HG03135 (cell line): ENCODE results near the gene CHKA.

Source experiments
- ATAC-seq: cut with Tn5 transposase; IDR thresholded peaks from one replicate; pipeline ENCODE4 v1.9.1; 2021; ENCODE audit warnings: mild to moderate bottlenecking, moderate library complexity; ENCODE audit not compliant: unreplicated experiment

The CHKA gene

DNA sequence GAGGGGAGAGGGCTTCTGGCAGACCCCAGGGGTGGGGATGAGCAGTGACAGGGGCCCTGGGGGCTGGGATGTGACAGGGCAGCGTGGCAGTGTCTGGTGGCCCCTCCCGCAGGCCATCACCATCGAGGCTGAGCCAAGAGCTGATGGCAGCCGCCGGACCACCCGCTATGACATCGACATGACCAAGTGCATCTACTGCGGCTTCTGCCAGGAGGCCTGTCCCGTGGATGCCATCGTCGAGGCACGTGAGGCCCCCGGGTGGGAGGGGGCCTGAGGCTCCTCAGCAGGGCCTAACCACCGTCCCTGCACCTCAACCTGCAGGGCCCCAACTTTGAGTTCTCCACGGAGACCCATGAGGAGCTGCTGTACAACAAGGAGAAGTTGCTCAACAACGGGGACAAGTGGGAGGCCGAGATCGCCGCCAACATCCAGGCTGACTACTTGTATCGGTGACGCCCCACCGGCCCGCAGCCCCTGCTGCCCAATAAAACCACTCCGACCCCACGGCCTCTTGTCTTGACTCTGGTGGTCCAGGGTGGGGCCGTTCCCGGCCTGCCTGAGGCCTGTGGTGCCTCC lies 85.0 kb downstream of the CHKA start:
- ATAC-seq = no peak

DNA sequence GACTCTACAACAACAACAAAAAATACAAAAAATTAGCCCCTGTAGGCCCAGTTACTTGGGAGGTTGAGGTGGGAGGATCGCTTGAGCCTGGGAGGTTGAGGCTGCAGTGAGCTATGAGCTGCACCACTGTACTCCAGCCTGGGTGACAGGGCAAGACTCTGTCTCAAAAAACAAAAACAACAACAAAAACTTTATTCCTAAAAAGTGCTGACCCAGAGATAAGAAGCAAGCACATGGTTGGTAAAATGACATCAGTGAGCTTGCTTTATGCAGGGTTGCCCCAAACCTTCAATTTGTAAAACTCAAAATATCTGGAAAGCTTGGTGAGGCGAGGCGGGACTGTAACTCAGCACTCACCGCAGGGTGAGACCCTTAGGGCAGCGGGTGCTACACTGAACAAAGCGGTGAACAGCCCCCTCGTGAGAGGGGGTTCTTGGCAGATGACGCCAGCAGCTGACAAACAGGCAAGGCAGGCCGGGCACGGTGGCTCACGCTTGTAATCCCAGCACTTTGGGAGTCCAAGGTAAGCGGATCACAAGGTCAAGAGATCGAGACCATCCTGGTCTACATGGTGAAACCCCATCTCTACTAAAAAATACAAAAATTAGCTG lies 85.8 kb downstream of the CHKA start:
- ATAC-seq = no peak

DNA sequence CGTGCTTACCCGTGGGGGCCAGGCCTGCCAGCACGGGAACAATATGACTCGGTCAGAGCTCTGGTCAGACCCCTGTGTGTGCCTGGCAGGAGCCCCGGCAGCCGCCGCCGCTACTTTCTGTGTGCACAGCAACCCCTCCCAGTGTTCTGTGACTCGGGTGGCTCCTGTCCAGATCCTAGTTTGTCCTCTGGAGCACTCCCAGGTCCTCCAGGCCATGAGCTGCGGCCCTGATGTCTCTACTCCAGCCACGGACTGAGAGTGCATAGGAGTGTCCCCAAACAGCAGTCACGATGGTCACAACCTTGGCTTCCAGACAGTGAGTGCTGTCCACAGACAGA lies 87.5 kb downstream of the CHKA start:
- no peak for ATAC-seq

DNA sequence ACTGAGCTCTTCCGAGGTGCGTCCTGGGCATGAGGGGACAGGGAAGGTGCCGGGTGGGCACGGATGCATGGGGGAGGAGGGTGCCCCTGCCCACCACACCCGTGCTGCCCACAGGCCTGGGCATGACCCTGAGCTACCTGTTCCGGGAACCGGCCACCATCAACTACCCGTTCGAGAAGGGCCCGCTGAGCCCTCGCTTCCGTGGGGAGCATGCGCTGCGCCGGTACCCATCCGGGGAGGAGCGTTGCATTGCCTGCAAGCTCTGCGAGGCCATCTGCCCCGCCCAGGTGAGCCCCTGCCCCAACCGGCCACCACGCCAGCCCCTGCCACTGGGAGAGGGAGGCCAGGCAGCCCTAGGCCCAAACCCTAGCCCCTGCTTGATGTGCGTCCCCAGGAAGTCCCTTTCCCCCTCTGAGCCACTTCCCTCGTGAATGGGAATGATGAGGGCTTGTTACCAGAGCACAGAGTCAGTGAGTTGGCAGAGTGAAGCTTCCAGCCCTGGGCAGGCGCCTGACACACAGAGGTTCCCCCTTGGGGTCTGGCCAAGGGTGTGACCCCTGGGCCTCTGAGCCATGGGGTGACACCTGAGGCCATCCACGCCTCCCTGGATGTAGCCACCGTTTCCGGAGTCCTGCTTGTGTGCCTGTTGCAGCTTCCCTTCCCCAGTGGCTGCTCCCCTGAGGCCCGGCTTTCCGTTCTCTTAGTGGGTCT lies 88.0 kb downstream of the CHKA start:
- no peak for ATAC-seq

DNA sequence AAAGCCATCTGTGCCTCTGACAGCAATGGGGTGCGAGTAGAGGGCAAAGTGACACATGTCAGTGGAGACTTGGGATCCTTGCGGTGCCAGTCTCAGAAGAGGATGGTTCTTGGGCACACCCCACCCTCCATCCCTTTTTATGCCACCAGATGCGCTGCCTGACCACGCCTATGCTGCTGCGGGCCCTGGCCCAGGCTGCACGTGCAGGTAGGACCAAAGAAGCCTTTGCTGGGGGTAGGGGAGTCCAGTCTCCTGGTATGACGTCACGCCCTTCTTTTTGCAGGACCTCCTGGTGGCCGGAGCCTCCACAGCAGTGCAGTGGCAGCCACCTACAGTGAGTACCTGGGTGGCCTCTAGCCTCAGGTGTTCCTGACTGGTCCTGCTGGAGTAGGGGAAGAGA lies 89.2 kb downstream of the CHKA start:
- ATAC-seq = no peak

DNA sequence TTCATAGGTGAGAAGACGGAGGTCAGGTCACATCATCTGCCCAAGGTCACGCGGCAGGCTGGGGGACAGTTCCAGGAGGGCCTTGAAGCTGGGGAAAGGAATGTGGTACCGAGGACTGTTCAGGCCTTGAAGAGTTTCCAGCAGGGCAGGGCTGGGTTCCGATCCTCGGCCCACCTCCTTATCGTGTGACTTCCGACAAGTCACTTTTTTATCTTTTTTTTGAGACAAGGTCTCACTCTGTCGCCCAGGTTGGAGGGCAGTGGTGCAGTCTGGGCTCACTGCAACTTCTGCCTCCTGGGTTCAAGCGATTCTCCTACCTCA lies 90.1 kb downstream of the CHKA start:
- no peak for ATAC-seq

DNA sequence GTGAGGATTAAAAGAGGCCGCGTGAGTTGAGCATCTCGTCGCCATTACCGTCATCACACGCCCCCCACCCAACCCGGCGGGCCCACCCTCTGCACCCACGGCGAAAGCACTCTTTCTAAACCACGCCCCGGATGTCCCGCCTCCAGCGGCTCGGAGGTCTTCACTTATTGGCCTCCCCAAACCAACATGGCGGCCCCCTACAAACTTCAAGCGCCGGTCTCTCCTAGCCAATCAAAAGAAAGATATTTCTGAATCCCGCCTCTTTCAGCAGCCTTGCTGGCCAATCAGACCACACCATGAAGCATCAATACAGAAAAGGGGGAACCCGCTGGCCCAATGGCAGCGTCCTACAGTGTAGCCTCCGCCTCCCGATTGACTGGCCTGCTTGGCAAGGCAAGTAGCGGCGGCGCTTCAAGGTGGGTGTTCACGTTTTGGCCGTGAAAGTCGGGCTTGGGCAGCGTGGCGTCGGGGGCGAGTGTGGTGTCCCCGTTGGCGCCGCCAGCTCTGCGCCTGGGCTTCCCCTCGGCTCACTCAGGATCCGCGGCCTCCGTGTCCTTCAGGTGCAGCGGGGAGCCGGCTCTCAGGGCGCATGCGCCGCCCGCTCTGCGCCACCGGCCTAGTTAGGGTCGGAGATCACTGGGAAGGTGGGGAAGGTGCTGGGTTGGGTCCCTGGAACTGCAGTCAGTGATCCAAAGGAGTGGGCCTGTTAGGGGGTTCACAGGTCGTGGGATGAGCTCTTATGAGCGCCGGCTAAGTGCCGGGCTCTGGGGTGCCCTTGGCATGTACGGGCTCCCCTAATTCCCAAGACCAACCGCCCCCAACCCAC lies 90.7 kb downstream of the CHKA start, which contains the start of gene NDUFS8:
NDUFS8 (plus strand) TSS at position 364 of the 826 bp plus-strand sequence. CDS start 1,471 bp downstream, outside the sequence.
- peak; percentile 88 for ATAC-seq

DNA sequence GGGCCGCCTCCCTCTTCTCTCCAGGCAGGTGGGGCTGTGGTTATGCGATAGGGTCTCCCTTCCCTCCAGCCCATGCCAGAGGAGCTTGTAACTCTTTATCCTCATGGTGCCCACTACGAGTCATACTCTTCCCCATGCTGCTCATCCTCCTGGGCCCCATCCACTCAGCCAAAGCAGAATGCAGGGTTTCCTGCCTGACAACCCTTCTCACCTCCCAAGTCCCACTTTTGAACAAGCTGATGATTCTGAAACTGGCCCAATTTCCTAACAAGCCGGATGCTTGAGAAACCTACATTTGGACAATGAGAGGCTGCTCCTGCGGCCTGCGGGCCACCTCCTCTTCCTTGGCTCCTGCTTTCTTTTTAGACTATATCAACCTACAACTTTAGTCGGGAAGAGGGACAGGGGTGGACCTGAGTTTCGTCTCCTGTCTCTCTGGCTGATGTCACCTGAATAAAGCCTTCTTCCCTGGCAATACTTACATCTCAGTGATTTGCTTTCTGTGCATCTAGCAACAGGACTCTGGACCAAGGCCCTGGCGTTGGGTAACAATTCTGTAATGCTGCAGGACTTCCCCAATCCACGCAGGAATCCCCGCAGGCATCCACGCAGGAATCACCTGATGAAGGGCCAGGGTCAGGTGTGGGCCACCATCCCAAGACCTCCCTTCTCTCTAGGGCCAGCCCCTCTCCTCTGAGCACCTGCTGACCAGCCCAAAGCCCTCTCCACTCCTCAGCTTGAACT lies 92.2 kb downstream of the CHKA start:
- ATAC-seq = no peak

DNA sequence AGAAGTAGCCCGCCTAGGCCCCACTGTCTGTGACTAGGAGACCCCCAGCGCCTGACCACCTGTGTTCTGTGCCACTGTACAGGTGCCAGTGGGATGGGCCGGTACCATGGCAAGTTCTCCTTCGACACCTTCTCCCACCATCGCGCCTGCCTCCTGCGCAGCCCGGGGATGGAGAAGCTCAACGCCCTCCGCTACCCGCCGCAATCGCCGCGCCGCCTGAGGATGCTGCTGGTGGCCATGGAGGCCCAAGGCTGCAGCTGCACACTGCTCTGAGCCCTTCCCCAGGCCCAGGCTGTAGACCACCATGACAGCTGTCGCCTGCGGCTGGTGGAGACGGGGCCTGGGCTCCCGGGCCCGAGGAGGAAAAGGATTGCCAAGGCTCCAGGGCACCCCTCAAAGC lies 93.5 kb downstream of the CHKA start:
- ATAC-seq = no peak

DNA sequence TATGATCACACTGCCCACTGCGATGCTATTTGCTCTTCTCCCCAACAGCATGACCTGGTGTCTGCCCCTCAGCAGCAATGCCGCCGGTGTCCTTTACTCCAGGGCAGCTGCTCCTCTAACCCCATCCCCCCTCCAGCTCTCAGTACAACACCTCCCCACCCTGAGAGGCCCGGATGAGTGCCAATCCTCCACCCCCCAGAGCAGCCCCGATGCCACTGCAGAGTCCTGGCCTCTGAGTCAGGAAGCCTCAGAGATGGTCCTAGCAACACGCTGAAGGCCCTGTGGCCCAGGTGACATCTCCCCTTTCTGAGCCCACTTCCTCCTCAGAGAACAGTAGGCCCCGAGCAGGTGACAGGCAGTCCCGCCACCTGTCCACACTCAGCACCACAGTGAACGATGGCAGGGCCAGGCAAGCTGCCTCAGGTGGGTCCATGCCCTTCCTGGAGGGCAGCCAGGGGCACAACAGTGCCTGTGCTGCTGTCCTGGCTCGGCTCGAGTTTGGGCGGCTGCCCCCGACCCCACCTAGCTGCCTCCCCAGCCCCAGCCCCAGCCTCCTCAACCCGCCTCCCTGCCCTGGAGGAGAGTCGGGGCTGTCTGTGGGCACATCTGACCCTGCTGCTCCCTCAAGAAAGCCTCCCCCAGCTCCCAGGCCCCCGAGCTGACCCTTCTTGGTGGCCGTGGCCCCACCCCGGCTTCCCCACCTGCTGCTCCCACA lies 94.6 kb downstream of the CHKA start:
- no peak for ATAC-seq

DNA sequence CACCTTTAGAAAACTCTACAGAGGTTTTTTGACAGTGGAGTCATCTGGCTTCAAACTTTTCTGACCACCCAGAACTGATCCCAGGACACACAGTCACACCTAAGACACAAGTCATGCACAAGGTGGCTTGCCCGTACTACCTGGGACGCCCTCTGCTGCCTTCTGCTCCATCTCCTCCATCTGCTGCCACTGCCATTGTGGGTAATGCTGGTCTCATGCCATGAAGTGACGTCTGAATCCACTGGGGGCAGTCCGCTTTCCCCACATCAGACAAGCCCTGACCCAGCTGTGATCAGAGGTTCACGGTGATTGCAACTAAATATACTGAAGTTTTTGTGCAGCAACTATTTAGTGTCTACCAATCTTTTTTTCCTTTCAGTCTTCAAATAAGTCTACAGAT lies 96.1 kb downstream of the CHKA start:
- no peak for ATAC-seq

DNA sequence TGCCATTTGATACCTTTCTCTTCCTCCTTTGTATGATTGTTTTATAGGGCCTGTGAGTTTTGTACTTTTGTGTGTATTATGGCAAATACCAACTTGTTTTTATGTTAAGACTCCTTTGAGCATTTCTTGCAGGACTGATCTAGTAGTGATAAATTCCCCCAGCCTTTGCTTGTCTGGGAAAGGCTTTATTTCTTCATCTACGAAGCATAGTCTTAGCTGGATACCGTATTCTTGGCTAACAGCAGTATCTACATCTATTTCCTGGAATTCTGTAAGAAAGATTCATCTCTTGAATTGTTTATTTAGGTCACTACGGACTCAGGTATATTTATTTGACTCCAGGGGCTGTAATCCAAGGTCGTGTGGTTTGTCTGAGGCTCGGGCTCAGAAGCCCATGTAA lies 96.7 kb downstream of the CHKA start:
- ATAC-seq = no peak

DNA sequence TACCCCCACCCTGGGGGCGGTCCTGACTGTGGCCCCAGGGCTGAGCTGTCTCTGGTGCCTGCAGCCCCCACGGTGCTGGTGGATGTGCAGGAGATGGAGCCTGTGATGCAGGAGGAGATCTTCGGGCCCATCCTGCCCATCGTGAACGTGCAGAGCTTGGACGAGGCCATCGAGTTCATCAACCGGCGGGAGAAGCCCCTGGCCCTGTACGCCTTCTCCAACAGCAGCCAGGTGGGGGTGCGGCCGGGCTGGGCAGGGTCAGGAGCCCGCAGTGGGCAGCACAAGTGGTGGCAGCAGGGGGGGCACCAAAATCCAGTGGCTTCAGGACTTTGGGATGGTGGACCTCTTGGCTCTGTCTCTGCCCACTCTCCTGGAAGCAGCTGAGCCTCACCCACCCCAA lies 98.7 kb downstream of the CHKA start:
- no peak for ATAC-seq

DNA sequence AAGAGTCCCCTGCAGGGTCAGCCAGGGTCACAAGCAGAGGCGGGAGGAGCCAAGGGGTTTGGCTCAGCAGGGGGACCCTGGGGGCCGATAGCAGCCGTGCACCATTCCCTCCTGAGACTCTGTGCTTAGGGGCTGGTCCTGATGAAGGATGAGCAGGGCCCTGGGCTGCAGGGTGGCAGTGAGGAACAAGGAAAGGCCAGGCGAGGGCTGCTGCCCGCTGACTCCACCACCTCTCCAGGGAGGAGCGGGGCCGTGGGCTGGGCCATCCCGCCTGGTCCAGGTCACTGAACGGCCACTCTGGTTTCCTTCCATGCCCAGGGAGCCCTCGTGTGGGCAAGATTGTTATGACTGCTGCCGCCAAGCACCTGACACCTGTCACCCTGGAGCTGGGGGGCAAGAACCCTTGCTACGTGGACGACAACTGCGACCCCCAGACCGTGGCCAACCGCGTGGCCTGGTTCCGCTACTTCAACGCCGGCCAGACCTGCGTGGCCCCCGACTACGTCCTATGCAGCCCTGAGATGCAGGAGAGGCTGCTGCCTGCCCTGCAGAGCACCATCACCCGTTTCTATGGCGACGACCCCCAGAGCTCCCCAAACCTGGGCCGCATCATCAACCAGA lies 99.9 kb downstream of the CHKA start:
- ATAC-seq = no peak

DNA sequence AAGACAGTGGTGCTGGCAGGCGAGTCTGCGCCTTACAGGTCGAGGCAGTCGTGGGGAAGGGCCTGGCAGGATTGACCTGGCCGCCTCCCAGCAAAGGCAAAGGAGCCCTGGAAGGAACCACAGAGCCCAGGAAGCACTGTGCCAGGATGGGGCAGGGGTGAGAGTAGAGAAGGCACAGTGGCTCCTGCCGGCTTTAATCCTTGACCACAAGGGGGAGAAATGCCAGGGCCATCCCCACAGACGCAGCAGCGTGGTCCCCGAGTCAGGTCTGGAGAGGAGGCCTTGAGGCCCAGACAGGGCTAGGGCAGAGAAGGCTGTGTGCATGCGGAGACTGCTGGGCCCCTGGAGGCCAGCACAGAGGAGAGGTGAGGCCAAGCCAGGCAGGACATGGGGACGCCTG lies 100.6 kb downstream of the CHKA start:
- ATAC-seq = no peak

DNA sequence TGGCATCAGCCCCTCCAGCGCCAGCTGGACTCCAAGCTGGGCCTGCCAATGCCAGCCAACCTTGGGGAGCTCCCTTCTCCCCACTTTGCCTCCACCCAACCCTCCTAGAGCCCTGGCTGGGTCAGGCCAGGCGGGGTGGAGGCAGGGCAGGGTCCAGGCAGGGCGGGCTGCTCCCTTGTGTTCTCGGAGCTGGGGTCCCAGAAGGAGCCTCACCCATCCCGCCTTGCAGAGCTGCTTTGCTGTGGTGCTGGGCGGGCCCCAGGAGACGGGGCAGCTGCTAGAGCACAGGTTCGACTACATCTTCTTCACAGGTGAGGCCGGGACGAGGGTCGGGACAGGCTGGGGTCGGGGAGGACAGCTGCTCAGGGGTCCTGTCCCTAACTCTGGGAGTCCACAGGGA lies 101.7 kb downstream of the CHKA start:
- no peak for ATAC-seq

DNA sequence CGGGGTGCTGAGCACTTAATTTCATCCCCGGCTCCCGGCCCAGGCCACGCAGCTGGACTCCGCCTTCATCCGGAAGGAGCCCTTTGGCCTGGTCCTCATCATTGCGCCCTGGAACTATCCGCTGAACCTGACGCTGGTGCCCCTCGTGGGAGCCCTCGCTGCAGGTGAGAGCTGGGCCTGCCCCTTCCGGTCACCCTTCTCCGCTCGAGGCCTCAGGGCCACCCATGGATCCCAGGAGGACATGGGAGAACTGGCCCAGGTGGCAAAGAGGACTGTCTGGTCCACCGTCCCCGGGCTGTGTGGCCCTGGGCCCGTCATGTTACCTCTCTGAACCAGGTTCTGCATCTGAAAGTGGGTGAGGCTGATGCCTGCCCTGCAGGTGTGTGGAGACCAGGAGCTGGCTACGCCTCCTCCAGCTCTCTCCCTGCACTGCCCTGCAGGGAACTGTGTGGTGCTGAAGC lies 102.4 kb downstream of the CHKA start:
- no peak for ATAC-seq

DNA sequence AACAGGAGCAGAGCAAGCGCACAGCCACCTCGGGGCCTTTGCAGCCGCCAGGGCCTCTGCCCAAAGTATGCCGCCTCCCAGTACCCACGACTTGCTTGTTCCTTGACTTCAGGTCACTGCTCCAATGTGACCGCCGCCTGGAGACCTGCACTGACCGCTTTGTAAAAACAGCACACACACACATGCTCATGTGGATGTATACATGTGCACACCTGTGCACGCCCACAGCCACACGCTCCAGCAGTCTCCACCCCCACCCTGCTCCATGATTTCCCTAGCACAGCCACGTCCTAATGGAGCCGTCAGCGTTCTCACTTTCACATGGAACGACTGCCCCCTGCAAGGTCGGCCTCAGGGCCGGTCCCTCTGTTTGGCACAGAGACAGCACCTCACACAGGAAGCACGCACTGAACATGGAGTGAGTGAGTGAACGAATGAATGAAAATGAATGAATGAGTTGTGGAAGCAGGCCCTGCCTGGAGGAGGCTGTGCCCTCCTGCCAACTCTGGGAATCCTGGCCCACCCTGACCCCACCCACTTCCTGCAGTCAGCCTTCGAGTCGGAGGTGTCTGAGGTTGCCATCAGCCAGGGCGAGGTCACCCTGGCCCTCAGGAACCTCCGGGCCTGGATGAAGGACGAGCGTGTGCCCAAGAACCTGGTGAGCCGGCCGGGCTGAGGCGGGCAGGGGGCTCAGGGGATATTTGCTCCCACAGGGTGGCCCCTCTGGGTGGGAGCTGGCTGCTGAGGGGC lies 103.0 kb downstream of the CHKA start:
- no peak for ATAC-seq
